RCC 7860 (cell line): ENCODE results near the gene GPA33.
A peak's percentile ranks its signal among the peaks of the same experiment; 100 is the strongest.

Experiments used
- DNase-seq: peaks from one replicate; pipeline ENCODE4 v3.0.0-alpha.2; 2015; ENCODE audit warnings: low spot score
- FAIRE-seq: peaks from 2 replicates; lab custom pipeline; 2012; peaks lifted over from hg19 to GRCh38; lab: Jason Lieb, UNC

GPA33 gene, protein sequence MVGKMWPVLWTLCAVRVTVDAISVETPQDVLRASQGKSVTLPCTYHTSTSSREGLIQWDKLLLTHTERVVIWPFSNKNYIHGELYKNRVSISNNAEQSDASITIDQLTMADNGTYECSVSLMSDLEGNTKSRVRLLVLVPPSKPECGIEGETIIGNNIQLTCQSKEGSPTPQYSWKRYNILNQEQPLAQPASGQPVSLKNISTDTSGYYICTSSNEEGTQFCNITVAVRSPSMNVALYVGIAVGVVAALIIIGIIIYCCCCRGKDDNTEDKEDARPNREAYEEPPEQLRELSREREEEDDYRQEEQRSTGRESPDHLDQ

DNA sequence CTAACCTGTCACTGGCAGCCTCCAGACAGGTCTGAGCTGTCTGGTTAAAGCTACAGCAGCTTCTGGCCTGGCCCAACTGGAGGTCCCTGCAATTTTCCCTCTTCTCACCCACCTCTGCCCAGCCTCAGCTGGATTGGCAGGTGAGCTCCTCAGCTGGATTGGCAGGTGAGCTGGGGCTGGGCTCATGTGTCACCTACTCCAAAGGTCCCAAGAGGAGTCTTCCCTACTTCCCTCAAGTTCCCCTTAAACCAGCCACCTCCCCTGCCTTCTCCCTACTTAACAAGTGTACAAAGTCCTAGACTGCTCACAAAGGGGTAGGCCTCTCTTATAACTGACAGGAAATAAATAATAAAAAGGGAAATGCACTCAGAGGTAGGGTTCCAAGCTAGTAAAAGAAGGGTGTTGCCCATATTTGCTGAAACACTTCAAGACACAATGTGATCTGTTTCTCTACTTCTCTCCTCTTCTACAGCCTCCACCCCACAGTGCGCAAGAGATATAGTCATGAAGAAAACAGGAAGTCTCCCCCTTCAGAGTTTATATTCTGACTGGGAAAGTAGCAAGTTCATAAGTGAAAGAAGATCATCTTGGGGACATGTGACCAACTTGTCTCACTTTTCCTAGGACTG is at the start of gene GPA33:
TSS of gene GPA33 (minus strand) at position 64 of the 629 bp plus-strand sequence. CDS start 90 bp downstream, outside the sequence.
- DNase-seq (no peak), FAIRE-seq (no peak)

DNA sequence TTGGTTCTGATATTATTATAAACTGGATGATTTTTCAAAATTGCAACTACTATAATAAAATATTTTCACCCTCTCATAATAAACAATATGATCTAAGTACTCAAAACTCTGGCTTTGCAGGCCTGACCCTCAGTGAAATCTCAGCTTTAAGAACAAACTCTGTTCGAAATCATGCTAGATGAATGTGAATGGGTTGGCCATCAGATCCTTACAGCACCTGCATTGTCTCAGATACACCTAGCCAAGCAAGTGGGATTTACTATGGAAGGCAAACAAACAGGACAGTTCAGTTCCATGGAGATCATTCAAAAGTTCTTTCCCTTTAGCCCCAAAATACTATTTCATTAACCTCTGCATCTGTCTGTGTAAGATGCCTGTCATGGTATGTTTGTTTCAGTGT is 48.5 kb upstream of the GPA33 start:
- no peak for FAIRE-seq
- no peak for DNase-seq

DNA sequence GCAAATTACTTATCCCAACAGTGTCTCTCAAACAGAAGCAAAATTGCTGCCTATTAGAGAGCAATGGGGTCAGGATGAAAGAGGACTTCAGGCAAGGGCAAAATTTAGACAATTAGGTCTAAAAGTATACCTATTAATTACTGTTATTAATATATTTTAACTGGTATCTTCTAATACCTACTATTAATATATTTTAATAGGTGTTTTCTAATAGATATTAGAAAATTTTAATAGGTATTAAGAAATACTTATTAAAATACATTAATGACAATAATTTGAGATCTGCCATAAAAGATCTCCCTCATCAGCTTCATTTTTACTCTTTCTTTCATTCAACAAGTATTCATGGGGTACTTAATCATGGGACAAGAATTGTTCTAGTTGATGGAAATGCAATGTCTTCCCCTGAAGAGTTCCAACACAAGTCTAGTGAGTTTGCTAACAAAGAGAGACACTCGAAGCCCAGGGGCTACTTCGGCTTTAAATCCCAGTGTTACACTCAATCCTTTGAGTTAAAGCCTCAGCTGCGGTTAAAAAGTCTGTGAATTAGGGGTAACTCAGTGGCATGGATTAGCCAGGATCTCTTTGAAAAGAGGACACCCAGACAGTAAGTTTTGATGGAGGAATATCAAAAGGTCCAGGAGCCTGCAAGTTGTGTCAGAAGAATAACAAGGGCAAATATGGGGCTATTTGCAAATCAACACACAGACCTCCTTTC is 47.8 kb upstream of the GPA33 start:
- FAIRE-seq (no peak), DNase-seq (no peak)

DNA sequence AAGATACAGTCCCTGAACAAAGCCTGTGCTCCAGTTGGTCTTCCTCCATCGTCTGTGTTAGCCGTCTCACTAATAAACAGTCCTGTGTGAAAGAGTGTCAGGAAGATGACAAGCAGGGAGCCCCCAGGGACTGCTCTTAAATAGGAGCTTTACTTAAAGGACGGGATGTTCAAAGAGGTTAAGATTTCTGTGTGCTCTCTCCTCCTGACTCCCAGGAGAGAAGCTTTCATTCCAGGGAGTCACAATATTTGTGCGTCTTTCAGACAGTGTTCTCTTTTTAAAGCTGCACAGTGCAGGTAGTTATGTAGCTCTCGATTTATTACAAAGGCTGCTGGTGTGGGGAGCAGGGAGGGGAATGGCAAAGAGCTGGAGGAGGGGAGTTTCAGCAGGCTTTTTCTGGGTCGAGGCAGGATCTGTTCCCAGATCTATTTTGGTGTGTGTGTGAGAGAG is 47.2 kb upstream of the GPA33 start:
- FAIRE-seq (no peak), DNase-seq (no peak)

DNA sequence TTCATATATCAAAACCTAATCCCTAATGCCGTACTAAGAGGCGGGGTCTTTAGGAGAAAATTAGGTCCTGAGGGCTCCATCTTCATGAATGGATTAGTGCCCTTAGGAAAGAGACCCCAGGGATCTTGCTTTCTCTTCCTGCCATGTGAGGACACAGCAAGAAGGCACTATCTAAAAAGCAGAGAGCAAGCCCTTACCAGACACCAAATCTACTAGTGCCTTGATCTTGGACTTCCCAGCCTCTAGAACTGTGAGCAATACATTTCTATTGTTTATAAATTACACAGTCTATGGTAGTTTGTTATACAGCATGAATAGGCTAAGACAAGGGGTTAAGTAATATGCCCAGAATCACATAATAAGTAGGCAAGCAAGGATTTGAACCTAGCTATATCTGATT is 46.6 kb upstream of the GPA33 start:
- no peak for FAIRE-seq
- no peak for DNase-seq

DNA sequence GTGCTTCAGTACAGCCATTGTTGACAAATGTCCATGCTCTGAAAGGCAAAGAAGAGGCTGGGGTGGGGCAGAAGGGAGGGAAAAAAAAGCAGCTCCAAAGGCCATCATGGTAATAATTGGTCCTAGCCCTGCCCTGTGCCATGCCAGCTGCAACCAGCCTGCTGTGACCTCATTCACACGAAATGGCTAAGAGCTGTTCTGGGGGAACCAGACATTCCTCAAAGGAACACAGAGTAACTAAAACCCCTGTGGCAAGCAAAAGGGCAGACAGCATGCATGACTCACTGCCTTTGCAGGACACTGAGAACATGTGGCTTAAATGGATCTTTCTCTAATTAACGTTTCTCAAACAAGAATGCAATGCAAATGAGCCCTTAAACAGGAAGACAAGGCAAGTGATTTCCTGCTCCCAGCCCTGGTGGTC is 46.0 kb upstream of the GPA33 start:
- DNase-seq (peak; percentile 55), FAIRE-seq (peak; percentile 41)

DNA sequence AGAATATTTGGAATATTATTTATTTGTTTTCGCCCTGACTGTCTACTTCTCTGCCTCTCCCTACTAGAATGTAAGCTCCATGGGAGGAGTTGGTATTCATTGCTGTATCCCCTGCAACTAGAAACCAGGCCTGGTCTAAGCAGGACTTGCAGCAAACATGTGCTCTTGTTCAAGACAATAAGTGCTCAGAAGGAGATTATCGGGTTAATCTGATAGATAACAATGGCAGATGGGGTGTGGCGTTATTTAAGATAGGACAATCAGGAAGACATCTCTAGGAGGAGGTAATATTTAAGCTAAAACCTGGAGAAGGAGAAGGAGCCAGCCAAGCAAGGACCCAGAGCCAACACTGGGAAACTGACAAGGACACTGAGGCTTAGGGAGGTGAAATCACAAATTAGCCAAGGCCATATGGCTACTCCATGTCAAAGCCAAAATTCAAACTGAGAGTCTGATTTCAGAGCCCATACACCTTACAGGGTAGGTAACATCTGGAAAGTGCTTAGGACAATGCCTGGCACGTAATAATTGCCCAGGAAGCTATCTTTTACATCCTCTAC is 45.2 kb upstream of the GPA33 start:
- FAIRE-seq = no peak
- no peak for DNase-seq

DNA sequence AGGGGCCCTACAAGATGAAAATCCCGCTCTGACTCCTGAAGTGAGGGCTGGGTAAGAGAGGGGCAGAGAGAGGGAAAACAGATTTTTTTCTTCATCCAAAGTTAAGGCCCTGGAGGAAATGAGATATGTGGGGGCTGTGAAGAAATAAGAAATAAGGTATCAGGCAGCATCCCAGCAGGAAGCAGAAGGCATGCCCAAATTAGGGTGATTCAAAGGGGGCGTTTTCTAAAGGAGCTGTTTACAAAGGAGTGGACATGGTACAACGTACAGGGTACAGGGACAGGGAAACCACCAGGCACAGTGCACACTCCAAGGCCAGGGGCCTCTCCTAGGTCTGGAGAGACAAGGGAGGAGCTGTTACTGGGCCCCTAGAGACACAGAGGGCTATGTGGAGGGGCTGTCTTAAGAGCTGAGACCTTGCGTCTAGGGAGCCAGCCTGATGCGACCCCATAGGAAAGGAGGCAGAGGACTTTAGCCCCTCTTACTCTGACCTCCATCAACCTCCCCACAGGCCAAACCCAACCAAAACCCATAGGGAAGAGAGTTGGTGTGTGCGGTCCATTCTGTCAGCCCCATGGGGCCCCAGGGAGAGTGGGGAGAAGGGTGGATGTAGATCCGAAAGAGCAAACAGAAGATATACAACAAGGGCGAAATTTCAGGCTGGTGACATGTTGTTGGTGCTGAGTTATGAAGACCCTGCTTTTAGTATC is 42.3 kb upstream of the GPA33 start:
- DNase-seq (no peak), FAIRE-seq (no peak)

DNA sequence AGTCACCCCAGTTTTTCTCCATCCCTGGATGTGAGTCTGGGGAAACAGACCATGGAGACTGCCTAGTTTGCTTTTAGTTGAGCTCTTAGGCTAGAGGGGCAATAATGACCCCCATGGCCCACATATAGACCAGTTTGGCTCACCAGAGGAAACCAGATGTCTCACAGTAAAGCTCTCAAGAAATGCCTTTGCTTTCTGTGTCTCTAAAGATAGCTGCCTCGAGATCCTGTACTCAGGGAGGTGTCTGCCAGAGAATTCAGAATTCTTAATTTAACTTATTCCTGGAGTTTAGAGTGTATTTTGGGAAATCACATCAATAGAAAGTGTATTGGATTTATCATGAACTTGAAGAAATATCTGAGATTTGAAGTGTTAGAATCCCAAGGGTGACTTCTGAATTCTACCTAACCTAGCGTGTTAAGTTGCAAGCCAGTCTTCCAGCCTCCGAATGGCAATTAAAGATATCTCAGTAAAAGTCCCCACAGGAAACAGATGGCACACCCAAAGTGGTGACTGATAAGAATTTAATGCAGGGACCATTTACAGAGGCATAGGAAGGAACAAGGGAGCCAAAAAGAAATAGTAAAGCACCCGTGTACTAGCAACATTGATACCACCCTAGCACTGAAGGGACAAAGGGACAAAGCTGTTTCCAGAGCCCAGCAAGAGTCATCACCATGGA is 40.8 kb upstream of the GPA33 start:
- no peak for FAIRE-seq
- no peak for DNase-seq

DNA sequence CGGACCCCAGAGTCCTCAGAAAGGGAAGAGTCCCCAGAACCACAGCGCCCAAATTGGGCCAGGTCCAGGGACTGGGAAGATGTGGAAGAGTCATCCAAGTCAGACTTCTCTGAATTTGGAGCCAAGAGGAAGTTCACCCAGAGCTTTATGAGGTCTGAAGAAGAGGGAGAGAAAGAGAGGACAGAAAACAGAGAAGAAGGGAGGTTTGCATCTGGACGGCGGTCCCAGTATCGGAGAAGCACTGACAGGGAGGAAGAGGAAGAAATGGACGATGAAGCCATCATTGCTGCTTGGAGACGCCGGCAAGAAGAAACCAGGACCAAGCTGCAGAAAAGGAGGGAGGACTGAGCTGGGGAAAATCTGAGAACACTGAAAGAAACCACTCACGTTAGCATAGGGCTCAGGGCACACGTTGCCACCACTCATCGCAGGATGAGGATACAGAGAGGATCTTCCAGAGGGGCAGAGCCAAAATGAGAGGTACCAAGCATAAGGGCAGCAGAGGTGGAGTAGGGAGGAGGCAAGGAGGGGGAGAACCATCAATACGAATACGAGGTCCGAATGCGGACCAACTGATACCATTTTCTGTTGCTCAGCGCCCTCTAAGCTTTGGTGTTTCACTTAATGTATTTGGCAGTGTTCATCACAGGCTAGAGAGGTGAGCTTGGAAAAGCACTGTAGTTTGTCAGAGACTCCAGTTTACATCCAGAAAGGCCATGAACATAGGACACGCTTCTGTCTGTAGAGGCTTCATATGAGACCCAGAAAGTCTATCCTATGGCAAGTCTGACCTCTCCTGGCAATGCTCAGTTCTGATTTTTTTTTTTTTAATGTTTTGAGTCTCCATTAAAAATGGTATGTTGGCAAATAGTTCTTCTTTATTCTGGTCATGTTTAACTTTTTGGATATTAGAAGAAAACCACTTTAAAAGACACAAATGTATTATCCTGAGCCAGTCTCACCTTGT is 38.4 kb upstream of the GPA33 start:
- DNase-seq = no peak
- FAIRE-seq = no peak

DNA sequence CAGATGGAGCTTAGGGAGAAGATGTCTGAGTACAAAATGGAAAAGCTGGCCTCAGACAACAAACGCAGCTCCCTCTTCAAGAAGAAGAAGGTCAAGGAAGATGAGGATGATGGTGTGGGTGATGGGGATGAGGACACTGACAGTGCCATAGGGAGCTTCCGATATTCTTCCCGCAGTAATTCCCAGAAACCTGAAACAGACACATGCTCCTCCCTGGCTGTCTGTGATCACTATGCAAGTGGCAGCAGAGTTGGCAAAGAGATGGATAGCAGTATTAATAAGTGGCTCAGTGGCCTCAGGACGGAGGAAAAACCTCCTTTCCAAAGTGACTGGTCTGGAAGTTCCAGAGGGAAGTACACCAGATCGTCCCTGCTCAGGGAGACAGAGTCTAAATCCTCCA is 37.5 kb upstream of the GPA33 start:
- FAIRE-seq (no peak), DNase-seq (no peak)

DNA sequence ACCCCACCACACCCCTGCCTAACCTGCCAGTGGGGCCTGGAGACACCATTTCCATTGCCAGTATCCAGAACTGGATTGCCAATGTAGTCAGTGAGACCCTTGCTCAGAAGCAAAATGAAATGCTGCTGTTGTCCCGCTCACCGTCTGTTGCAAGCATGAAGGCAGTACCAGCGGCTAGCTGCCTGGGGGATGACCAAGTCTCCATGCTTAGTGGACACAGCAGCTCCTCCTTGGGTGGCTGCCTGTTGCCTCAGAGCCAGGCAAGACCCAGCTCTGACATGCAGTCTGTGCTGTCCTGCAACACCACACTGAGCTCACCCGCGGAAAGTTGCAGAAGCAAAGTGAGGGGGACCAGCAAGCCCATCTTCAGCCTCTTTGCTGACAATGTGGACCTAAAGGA is 37.1 kb upstream of the GPA33 start:
- DNase-seq (no peak), FAIRE-seq (no peak)

DNA sequence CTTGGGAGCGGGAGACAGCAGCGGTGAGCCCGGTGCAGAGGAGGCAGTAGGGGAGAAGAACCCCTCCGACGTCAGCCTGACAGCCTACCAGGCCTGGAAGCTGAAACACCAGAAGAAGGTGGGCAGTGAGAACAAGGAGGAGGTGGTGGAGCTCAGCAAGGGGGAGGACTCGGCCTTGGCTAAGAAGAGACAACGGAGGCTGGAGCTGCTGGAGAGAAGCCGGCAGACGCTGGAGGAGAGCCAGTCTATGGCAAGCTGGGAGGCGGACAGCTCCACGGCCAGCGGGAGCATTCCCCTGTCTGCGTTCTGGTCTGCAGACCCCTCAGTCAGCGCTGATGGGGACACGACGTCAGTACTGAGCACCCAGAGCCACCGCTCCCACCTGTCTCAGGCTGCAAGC is 36.6 kb upstream of the GPA33 start:
- DNase-seq = no peak
- FAIRE-seq = no peak

DNA sequence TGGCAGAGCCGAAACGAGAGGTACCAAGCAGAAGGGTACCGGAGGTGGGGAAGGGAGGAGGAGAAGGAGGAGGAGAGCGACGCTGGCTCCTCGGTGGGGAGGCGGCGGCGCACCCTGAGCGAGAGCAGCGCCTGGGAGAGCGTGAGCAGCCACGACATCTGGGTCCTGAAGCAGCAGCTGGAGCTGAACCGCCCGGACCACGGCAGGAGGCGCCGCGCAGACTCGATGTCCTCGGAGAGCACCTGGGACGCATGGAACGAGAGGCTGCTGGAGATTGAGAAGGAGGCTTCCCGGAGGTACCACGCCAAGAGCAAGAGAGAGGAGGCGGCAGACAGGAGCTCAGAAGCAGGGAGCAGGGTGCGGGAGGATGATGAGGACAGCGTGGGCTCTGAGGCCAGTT is 36.1 kb upstream of the GPA33 start:
- DNase-seq (no peak), FAIRE-seq (no peak)

DNA sequence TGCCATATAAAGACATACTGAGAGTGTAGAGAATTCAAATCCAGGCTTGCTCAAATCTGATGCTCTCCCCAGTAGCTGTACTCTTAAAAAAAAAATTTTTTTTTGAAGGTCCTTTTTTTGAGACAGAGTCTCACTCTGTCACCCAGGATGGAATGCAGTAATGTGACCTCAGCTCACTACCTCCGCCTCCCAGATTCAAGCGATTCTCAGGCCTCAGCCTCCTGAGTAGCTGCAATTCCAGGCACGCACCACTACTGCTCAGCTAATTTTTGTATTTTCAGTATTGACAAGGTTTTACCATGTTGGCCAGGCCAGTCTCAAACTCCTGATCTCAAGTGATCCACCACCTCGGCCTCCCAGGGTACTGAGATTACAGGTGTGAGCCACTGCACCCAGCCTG is 32.4 kb upstream of the GPA33 start:
- FAIRE-seq = no peak
- DNase-seq = no peak

DNA sequence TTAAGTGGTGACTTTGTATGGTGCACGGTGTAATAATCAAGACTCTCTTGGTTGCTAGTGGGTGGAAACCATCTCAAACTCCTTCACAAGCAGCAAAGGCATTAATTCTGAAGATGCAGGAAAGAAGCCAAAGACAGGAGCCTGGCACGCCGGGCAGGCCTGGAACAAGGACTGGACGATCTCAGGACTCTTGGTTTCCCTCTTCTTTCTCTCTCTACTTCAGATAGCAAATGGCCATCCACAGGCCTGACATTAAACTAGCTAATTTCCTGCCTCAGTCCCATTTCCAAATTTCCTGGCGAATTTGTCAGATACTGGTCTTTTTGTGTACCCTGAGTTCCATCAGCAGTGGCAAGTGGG is 31.9 kb upstream of the GPA33 start:
- FAIRE-seq = no peak
- DNase-seq = no peak

DNA sequence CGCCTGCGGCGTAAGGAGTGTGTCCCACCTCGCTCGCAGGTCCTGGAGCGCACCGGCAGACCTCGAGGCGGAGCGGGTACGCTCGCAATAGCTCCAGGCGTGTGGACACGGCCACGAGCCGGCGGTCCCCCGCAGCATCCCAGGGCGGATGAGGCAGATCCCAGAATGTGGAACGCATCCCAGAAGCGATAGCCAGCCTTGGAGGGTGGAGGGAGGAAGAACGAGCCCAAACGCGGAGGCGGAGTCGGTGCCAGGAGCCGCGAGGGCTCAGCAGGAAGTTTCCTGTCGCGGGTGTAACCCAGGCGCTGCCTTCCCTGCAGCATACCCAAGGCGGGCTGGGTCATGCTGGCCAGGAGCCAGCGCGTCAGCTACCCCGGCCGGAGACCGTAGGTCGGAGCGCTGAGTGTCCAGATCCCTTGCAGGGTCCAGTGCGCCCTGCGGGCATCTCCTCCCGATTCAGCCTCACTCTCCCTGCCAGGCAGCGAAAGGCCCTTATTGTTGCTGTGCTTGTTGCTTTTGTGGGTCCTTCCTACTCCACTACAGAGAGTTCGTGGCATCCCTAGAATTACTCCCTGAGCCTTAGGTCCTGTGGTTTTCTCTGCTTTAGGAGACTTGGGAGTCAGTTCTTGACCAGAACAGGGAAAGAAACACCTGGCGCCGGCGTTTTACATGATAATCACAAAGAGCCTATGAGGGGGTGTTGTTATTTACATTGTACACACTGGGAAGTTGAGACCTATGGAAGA is 31.4 kb upstream of the GPA33 start:
- no peak for FAIRE-seq
- no peak for DNase-seq

DNA sequence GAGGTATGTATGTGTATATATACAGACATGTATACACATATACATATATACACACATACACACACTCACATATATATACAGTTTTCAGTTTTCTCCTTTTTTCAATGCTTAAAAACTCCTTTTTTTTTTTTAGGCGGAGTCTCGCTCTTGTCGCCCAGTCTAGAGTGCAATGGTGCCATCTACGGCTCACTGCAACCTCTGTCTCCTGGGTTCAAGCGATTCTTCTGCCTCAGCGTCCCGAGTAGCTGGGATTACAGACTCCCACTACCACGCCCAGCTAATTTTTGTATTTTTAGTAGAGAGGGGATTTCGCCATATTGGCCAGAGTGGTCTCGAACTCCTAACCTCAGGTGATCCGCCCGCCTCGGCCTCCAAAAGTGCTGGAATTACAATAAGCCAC is 30.7 kb upstream of the GPA33 start:
- no peak for DNase-seq
- no peak for FAIRE-seq

DNA sequence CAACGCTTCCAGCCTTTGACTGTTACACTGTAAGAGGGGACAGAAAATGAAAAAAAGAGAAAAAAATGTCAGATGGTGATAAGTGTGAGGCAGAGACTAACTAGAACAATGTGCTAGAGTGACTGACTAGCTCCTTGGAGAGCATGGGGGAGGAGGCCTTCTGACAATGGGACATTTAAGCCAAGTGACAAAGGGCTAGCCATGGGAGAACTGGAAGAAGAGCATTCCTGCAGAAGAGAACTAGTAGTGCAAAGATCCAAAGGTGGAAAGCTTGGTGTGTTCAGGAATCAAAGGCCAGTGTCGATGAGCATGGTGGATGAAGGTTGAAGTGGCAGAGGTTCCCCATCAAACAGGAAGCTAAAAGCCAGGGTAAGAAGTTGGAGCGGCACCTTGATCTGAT is 29.5 kb upstream of the GPA33 start:
- FAIRE-seq = no peak

More for the DNA sequence above, 29.5 kb upstream of the GPA33 start:
- no peak for DNase-seq
